Measurements from ENCODE around the gene MKKS.

MKKS gene

DNA sequence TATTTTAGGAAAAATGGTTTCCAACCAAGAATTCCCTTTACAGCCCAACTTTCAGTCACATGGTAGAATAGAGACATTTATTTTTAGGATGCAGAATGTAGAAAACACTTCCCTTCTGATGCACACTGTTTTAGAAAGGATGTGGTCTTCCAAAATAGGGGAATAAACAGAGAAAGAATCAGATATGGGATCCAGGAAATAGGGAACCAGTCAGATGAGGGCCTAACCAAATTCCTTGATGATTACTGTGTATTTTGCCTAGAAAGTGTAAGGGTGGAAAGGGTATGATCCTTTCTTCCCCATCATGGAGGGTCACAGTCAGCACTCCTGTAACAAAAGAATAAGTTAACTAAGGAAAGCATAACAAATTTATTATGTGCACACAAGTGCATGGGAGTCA, 28.5 kb upstream of the MKKS start:
- Histone ChIP-seq H3K4me3 (ENCODE audit: low read length, poor library complexity, severe bottlenecking) (no peak overlapping the region), H3K4me2 (ENCODE audit: low read depth, low read length, poor library complexity, severe bottlenecking) (no peak overlapping the region), H3K36me3 (ENCODE audit: insufficient read depth, low read length) (no peaks in the 10 kb centered on the region; the same call in 1 of the 2 replicates), H3F3A (ENCODE audit: low read depth) (no peaks in the 10 kb centered on the region), H3K4me1 (ENCODE audit: insufficient read depth, low read length, poor library complexity, severe bottlenecking) (no peaks in the 10 kb centered on the region), H3K9me3 (ENCODE audit: insufficient read depth, low read depth, low read length) (0 out of 2 replicates have a peak, but pooled peaks cover under 1% of the 10 kb centered on the region), H3K9me2 (replicated peaks; ENCODE audit: low read depth, low read length) (no peaks in the 10 kb centered on the region), H3K9ac (ENCODE audit: low read depth, low read length, poor library complexity, severe bottlenecking) (no peak overlapping the region), H3K27me3 (ENCODE audit: insufficient read depth, low read length, poor library complexity, severe bottlenecking) (no peaks in the 10 kb centered on the region), H4K20me1 (ENCODE audit: insufficient read depth, low read length, poor library complexity, severe bottlenecking) (no peaks in the 10 kb centered on the region), H3K79me2 (ENCODE audit: insufficient read depth, low read length) (peaks cover 30% of the 10 kb centered on the region), H2AFZ (ENCODE audit: low read length) (no peak overlapping the region)
- TF ChIP-seq CTCF (conservative IDR thresholded peaks at IDR 0.05; ENCODE audit: low read length) = no peak
- no peak for TF ChIP-seq EZH2phosphoT487 (IDR thresholded peaks at IDR 0.05; ENCODE audit: borderline replicate concordance)

DNA sequence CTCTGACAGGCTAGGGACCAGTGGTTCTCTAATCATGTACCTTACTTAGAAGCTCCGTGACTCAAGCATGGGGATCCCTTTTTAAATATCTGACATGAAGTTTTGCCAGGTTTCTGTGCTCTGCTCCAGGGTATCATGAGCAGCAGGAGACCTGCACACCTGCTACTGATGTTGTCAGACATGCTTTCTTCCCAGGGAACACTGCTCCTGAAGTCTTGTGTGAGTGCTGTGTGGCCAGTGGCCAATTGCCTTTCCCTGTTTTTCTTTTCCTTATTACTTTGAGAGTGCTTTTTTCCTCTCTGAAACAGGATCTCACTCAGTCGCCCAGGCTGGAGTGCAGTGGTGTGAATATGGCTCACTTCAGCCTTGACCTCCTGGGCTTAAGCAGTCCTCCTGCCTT, 27.5 kb upstream of the MKKS start:
- no peaks in the 10 kb centered on the region for H3K27me3 ChIP-seq (ENCODE audit: insufficient read depth, low read length, poor library complexity, severe bottlenecking)
- H3K9me2 ChIP-seq (replicated peaks; ENCODE audit: low read depth, low read length) = no peaks in the 10 kb centered on the region
- H4K20me1 ChIP-seq (ENCODE audit: insufficient read depth, low read length, poor library complexity, severe bottlenecking) = no peaks in the 10 kb centered on the region
- H3K4me2 ChIP-seq (ENCODE audit: low read depth, low read length, poor library complexity, severe bottlenecking) = no peak overlapping the region
- H3K9ac ChIP-seq (ENCODE audit: low read depth, low read length, poor library complexity, severe bottlenecking) = no peak overlapping the region
- no peak overlapping the region for H2AFZ ChIP-seq (ENCODE audit: low read length)
- H3K9me3 ChIP-seq (ENCODE audit: insufficient read depth, low read depth, low read length) = peaks cover 8% of the 10 kb centered on the region; the same call in 1 of the 2 replicates
- H3F3A ChIP-seq (ENCODE audit: low read depth) = no peaks in the 10 kb centered on the region
- H3K36me3 ChIP-seq (ENCODE audit: insufficient read depth, low read length) = no peaks in the 10 kb centered on the region; the same call in none of the 2 replicates
- H3K4me3 ChIP-seq (ENCODE audit: low read length, poor library complexity, severe bottlenecking) = no peak overlapping the region
- TF ChIP-seq CTCF (conservative IDR thresholded peaks at IDR 0.05; ENCODE audit: low read length) (no peak), EZH2phosphoT487 (IDR thresholded peaks at IDR 0.05; ENCODE audit: borderline replicate concordance) (no peak)
- peaks cover 34% of the 10 kb centered on the region for H3K79me2 ChIP-seq (ENCODE audit: insufficient read depth, low read length)
- H3K4me1 ChIP-seq (ENCODE audit: insufficient read depth, low read length, poor library complexity, severe bottlenecking) = no peaks in the 10 kb centered on the region

DNA sequence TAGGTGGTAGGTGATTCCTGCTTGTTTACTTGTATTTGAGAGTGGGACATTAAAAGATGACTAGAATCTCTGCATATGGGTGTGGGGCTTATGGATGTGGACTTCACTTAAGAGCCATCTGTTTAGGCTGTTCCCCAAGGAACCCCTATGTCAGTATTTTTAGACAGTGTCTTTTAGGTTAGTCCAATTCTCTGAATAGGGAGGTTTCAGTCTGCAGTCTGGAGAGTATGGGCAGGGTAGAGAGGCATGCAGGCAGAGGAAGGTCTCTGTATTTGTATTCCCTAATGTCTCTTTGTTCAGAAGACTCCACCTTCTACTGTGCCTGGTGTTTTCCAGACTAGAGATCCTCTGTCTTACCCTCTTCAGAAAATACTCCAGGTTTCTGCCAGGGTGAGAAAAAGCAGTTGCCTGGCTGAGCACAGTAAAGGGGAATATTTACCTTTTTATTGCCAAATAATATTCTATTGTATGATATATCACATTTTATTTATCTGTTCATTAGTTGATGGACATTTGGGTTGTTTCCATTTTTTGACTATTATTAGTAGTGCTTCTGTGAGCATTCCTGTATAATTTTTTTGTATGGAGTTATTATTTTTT, 20.2 kb upstream of the MKKS start:
- Histone ChIP-seq H3K9ac (ENCODE audit: low read depth, low read length, poor library complexity, severe bottlenecking) (peak overlapping the region; percentile 65), H3K27me3 (ENCODE audit: insufficient read depth, low read length, poor library complexity, severe bottlenecking) (no peaks in the 10 kb centered on the region), H3K4me3 (ENCODE audit: low read length, poor library complexity, severe bottlenecking) (peak overlapping the region; percentile 39), H4K20me1 (ENCODE audit: insufficient read depth, low read length, poor library complexity, severe bottlenecking) (no peaks in the 10 kb centered on the region), H2AFZ (ENCODE audit: low read length) (no peak overlapping the region; the same call in 1 of the 2 replicates), H3F3A (ENCODE audit: low read depth) (peaks cover 9% of the 10 kb centered on the region), H3K9me2 (replicated peaks; ENCODE audit: low read depth, low read length) (no peaks in the 10 kb centered on the region), H3K9me3 (ENCODE audit: insufficient read depth, low read depth, low read length) (peaks cover 8% of the 10 kb centered on the region; the same call in 1 of the 2 replicates), H3K4me1 (ENCODE audit: insufficient read depth, low read length, poor library complexity, severe bottlenecking) (peaks cover 15% of the 10 kb centered on the region), H3K4me2 (ENCODE audit: low read depth, low read length, poor library complexity, severe bottlenecking) (peak overlapping the region; percentile 81), H3K36me3 (ENCODE audit: insufficient read depth, low read length) (no peaks in the 10 kb centered on the region; the same call in none of the 2 replicates), H3K79me2 (ENCODE audit: insufficient read depth, low read length) (peaks cover 46% of the 10 kb centered on the region)
- TF ChIP-seq CTCF (conservative IDR thresholded peaks at IDR 0.05; ENCODE audit: low read length) = no peak
- no peak for TF ChIP-seq EZH2phosphoT487 (IDR thresholded peaks at IDR 0.05; ENCODE audit: borderline replicate concordance)
